ENCODE measurements around the gene SMAD2. TPM values are rescaled to one million over a fixed set of nuclear protein-coding genes. Genes with fewer than 3 reads are reported as not detected.

SMAD2 gene
- total RNA-seq, 1 experiment from 2014 or later: 121 TPM

- Histone ChIP-seq H3K27me3 (ENCODE audit: insufficient read depth, low read length) (no peaks in the 10 kb centered on the region), H3K9ac (ENCODE audit: extremely low read depth, insufficient read length, low read length) (no peak overlapping the region), H3K14ac (ENCODE audit: insufficient read depth, low read length) (no peak overlapping the region), H3K79me2 (ENCODE audit: insufficient read depth, low read length) (no peaks in the 10 kb centered on the region), H3K4ac (ENCODE audit: low read depth, low read length) (no peak overlapping the region), H3T11ph (ENCODE audit: low read length) (no peak overlapping the region), H3K79me1 (ENCODE audit: insufficient read depth, low read depth, low read length, poor library complexity, severe bottlenecking) (no peaks in the 10 kb centered on the region), H3K56ac (ENCODE audit: insufficient read length, low read depth, low read length) (no peak overlapping the region), H3K4me2 (ENCODE audit: insufficient read depth, insufficient read length, low read length) (no peak overlapping the region), H3K23ac (ENCODE audit: insufficient read length, low read depth, low read length) (no peak overlapping the region), H4K8ac (replicated peaks; ENCODE audit: insufficient read length, low read depth, low read length) (no peak overlapping the region), H3K4me1 (ENCODE audit: insufficient read depth, low read length) (no peaks in the 10 kb centered on the region), H2BK20ac (ENCODE audit: low read depth, low read length, poor library complexity, severe bottlenecking) (no peak overlapping the region), H4K20me1 (ENCODE audit: control insufficient read depth, insufficient read depth, insufficient read length) (no peaks in the 10 kb centered on the region), H2AFZ (ENCODE audit: low read length) (no peak overlapping the region), H2BK12ac (ENCODE audit: insufficient read length, low read depth, low read length) (no peak overlapping the region), H2AK5ac (ENCODE audit: insufficient read length, low read length) (no peak overlapping the region), H2BK5ac (ENCODE audit: insufficient read length, low read length) (no peak overlapping the region), H4K5ac (ENCODE audit: insufficient read length, low read depth, low read length) (no peak overlapping the region), H2BK120ac (ENCODE audit: low read depth, low read length, poor library complexity, severe bottlenecking) (no peak overlapping the region), H3K23me2 (ENCODE audit: insufficient read length, low read depth, low read length, poor library complexity, severe bottlenecking) (no peaks in the 10 kb centered on the region), H3K27ac (ENCODE audit: insufficient read length, low read depth, low read length) (no peak overlapping the region), H2BK15ac (ENCODE audit: low read depth, low read length) (no peak overlapping the region), H3K9me3 (ENCODE audit: control insufficient read depth, low read depth, low read length) (no peaks in the 10 kb centered on the region), H3K18ac (ENCODE audit: insufficient read length, low read depth, low read length) (no peak overlapping the region), H4K91ac (ENCODE audit: insufficient read length, low read depth, low read length) (no peak overlapping the region)
- H3K4me1 Mint-ChIP-seq: no peaks in the 10 kb centered on the region
- H3K36me3 Mint-ChIP-seq (ENCODE audit: insufficient read depth in 1 of 3, low read depth in 3 of 3): peaks cover 55 to 77% (median 69%) of the 10 kb centered on the region in 3 experiments
- WGBS (ENCODE audit: extremely low coverage, insufficient read length, low lambda C conversion rate): no CpG with 5 or more reads among the region's 3 CpGs
- no peak for DNase-seq
- no peak overlapping the region for H3K4me3 Mint-ChIP-seq
- TF ChIP-seq CTCF (conservative IDR thresholded peaks at IDR 0.05): no peak
- H3K27me3 Mint-ChIP-seq (ENCODE audit: low read depth): no peaks in the 10 kb centered on the region
- H3K9me3 Mint-ChIP-seq: peaks cover 6 to 8% of the 10 kb centered on the region in 2 experiments; a peak in 2 of 5 replicates
- H3K27ac Mint-ChIP-seq: no peak overlapping the region
Observed at GRCh38 chr18:47865183-47865582, 65.3 kb downstream of the SMAD2 start.

Data from H9 (cell line).